SK-N-SH treated with all-trans-retinoic acid at 6 μM for 48 hours (cell line): ENCODE measurements around the gene SYNDIG1.

Source experiments
- ARNTL ChIP-seq: fragments of 450-650 bp; formaldehyde crosslinking; IDR thresholded peaks from 2 replicates; pipeline ENCODE4 v1.5.0; 2020; ENCODE audit warnings: low read depth, mild to moderate bottlenecking, moderate library complexity, borderline replicate concordance
- CSRNP3 ChIP-seq: fragments of 250-450 bp; sonication (Bioruptor Pico); IDR thresholded peaks from 2 replicates; pipeline ENCODE4 v1.5.1; 2021; ENCODE audit warnings: mild to moderate bottlenecking, moderate library complexity
- PATZ1 ChIP-seq: fragments of 250-450 bp; sonication (Bioruptor Pico); IDR thresholded peaks from 2 replicates; pipeline ENCODE4 v1.8.0; 2020; ENCODE audit warnings: mild to moderate bottlenecking, moderate library complexity, borderline replicate concordance
- POU6F1 ChIP-seq: fragments of 250-450 bp; sonication (Bioruptor Pico); IDR thresholded peaks from 2 replicates; pipeline ENCODE4 v1.8.0; 2021; ENCODE audit warnings: low read depth, mild to moderate bottlenecking, moderate library complexity, borderline replicate concordance
- RARB ChIP-seq: fragments of 250-450 bp; sonication (Bioruptor Pico); IDR thresholded peaks from 2 replicates; pipeline ENCODE4 v1.8.0; 2021; ENCODE audit warnings: mild to moderate bottlenecking, moderate library complexity
- TCF4 ChIP-seq: fragments of 250-450 bp; sonication (Bioruptor Pico); IDR thresholded peaks from 2 replicates; pipeline ENCODE4 v1.8.0; 2021; ENCODE audit warnings: mild to moderate bottlenecking, moderate library complexity, borderline replicate concordance
- TSHZ2 ChIP-seq: fragments of 250-450 bp; sonication (Bioruptor Pico); IDR thresholded peaks from 2 replicates; pipeline ENCODE4 v1.5.0; 2020; ENCODE audit warnings: mild to moderate bottlenecking, moderate library complexity
- ZC3H10 ChIP-seq: fragments of 250-450 bp; sonication (Bioruptor Pico); IDR thresholded peaks from 2 replicates; pipeline ENCODE4 v1.5.1; 2021; ENCODE audit warnings: mild to moderate bottlenecking, moderate library complexity
- ZFP3 ChIP-seq: fragments of 250-450 bp; sonication (Bioruptor Pico); IDR thresholded peaks from 2 replicates; pipeline ENCODE4 v1.5.0; 2020; ENCODE audit warnings: mild to moderate bottlenecking, moderate library complexity
- ZNF565 ChIP-seq: fragments of 450-650 bp; formaldehyde crosslinking; conservative IDR thresholded peaks from 2 replicates; pipeline ENCODE4 v1.5.0; 2020; ENCODE audit warnings: low read depth, mild to moderate bottlenecking, moderate library complexity

- TF ChIP-seq PATZ1 (no peak), ARNTL (CRISPR knock-in tag) (no peak), ZC3H10 (CRISPR knock-in tag) (no peak), ZNF565 (CRISPR knock-in tag) (no peak), ZFP3 (no peak), TSHZ2 (CRISPR knock-in tag) (no peak), POU6F1 (CRISPR knock-in tag) (no peak), RARB (no peak), CSRNP3 (CRISPR knock-in tag) (no peak), TCF4 (CRISPR knock-in tag) (no peak)
These were observed 21.2 kb downstream of the SYNDIG1 start for GRCh38 chr20:24490598-24490997.
